HG02588 (cell line): ENCODE data around the gene CREB5.

Experiments used
- ATAC-seq: cut with Tn5 transposase; IDR thresholded peaks from one replicate; pipeline ENCODE4 v1.9.1; 2021; ENCODE audit warnings: mild to moderate bottlenecking, moderate library complexity; ENCODE audit not compliant: unreplicated experiment

CREB5 gene

GRCh38 chr7:28832669-28833068, 420.4 kb downstream of the CREB5 start:
- ATAC-seq: no peak

GRCh38 chr7:28835800-28836199, 423.5 kb downstream of the CREB5 start:
- ATAC-seq: no peak

GRCh38 chr7:28836716-28837115, 424.4 kb downstream of the CREB5 start:
- no peak for ATAC-seq

- ATAC-seq: no peak
These were observed 424.9 kb downstream of the CREB5 start for GRCh38 chr7:28837216-28837615.

GRCh38 chr7:28840592-28840995, 428.3 kb downstream of the CREB5 start:
- no peak for ATAC-seq

GRCh38 chr7:28841766-28842165, 429.4 kb downstream of the CREB5 start:
- no peak for ATAC-seq

- ATAC-seq: no peak
These were observed 430.5 kb downstream of the CREB5 start for GRCh38 chr7:28842769-28843295.

GRCh38 chr7:28845106-28845505, 432.8 kb downstream of the CREB5 start:
- no peak for ATAC-seq

GRCh38 chr7:28847176-28847575, 434.9 kb downstream of the CREB5 start:
- no peak for ATAC-seq

GRCh38 chr7:28847681-28848080, 435.4 kb downstream of the CREB5 start:
- no peak for ATAC-seq

- ATAC-seq: no peak
These were observed 436.6 kb downstream of the CREB5 start for GRCh38 chr7:28848906-28849305.

GRCh38 chr7:28850699-28851098, 438.4 kb downstream of the CREB5 start:
- no peak for ATAC-seq

GRCh38 chr7:28853150-28853549, 440.8 kb downstream of the CREB5 start:
- ATAC-seq: no peak

- ATAC-seq: peak; percentile 97
These were observed 441.8 kb downstream of the CREB5 start for GRCh38 chr7:28853834-28854749.

GRCh38 chr7:28854750-28855074, 442.4 kb downstream of the CREB5 start:
- ATAC-seq: no peak

GRCh38 chr7:28855538-28856217, 443.4 kb downstream of the CREB5 start:
- ATAC-seq: no peak

GRCh38 chr7:28856656-28857055, 444.3 kb downstream of the CREB5 start:
- ATAC-seq: no peak

GRCh38 chr7:28858206-28858605, 445.9 kb downstream of the CREB5 start:
- ATAC-seq: no peak

- ATAC-seq: no peak
These were observed 446.6 kb downstream of the CREB5 start for GRCh38 chr7:28858895-28859294.

- ATAC-seq: no peak
These were observed 449.5 kb downstream of the CREB5 start for GRCh38 chr7:28861825-28862224.

- no peak for ATAC-seq
These were observed 450.4 kb downstream of the CREB5 start for GRCh38 chr7:28862595-28863272.
